Central memory CD4-positive, alpha-beta T cell (primary cell): Measurements from ENCODE around the gene ZNF700.
"Not testable (repeated sequence)": the region's sequence is repeated elsewhere in the genome, so short reads cannot be mapped to it uniquely, and the experiment has no call there.

Experiments used
- DNase-seq: peaks from one replicate; pipeline ENCODE4 v3.0.0; 2022

Gene ZNF700

GRCh38 chr19:11941361-11941887 is 16.5 kb downstream of the ZNF700 start:
- DNase-seq, result not testable (repeated sequence)

- no peak for DNase-seq
Observed at GRCh38 chr19:11942008-11942842, 17.3 kb downstream of the ZNF700 start.

DNA sequence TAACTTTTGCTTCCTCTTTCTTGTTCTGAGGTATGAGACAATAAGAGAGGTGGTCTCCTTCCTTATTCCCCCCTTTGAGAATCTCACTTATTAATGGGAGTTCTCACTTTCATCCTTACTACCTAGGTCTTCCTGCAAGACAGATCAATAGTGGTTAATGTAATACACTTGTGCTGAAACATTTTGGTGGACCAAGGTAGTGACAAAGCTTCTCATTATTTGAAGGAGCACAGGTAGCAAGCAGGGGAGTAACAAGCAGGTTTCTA is 17.9 kb downstream of the ZNF700 start:
- DNase-seq, result no peak

GRCh38 chr19:11944656-11945055 is 19.7 kb downstream of the ZNF700 start:
- no peak for DNase-seq

GRCh38 chr19:11948646-11949045 is 23.7 kb downstream of the ZNF700 start:
- no peak for DNase-seq

DNA sequence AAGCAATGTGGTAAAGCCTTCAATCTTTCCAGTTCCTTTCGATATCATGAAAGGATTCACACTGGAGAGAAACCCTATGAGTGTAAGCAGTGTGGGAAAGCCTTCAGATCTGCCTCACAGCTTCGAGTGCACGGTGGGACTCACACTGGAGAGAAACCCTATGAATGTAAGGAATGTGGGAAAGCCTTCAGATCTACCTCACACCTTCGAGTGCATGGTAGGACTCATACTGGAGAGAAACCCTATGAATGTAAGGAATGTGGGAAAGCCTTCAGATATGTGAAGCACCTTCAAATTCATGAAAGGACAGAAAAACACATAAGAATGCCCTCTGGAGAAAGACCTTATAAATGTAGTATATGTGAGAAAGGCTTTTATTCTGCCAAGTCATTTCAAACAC is 24.3 kb downstream of the ZNF700 start:
- DNase-seq, result no peak

- not testable (repeated sequence) for DNase-seq
Observed at GRCh38 chr19:11949614-11950080, 24.7 kb downstream of the ZNF700 start.

DNA sequence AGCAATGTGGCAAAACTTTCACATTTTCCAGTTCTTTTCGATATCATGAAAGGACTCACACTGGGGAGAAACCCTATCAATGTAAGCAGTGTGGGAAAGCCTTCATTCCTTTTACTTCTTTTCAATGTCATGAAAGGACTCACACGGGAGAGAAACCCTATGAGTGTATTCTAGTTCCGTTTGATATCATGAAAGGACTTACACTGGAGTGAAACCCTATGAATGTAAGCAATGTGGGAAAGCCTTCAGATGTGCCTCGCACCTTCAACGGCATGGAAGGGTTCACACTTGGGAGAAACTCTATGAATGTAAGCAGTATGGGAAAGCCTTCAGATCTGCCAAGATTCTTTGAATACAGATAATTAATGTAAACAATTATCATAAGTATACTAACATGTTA is 25.4 kb downstream of the ZNF700 start:
- DNase-seq, result no peak

- DNase-seq, result peak; percentile 62
Observed at GRCh38 chr19:11963566-11964355, 38.9 kb downstream of the ZNF700 start.

- DNase-seq, result no peak
Observed at GRCh38 chr19:11964496-11964857, 39.6 kb downstream of the ZNF700 start.

- peak; percentile 83 for DNase-seq
Observed at GRCh38 chr19:11964858-11965645, 40.1 kb downstream of the ZNF700 start, which contains the start of gene ZNF763. Gene ZNF763, plus strand, starts transcription at chr19:11965040. Its CDS starts 169 bp downstream, at chr19:11965209.

DNA sequence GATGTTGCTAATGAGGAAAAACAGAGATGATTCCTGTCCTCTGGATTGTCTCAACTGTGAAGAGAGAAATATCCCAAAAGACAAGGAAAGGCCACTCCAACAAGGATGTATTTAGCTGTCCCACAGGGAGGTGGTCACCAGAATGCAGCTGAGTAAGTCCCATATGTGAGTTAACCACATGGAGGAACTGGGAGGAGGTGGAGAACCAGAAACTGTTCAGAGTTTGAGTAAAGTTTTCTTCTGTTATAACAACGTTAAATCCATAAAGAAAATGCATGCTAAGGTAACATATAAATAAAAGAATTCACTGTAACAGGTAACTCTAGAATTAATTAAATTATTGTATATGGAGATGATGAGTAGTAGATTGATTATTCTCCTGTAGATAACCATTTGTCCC is 45.3 kb downstream of the ZNF700 start:
- DNase-seq, result no peak

DNA sequence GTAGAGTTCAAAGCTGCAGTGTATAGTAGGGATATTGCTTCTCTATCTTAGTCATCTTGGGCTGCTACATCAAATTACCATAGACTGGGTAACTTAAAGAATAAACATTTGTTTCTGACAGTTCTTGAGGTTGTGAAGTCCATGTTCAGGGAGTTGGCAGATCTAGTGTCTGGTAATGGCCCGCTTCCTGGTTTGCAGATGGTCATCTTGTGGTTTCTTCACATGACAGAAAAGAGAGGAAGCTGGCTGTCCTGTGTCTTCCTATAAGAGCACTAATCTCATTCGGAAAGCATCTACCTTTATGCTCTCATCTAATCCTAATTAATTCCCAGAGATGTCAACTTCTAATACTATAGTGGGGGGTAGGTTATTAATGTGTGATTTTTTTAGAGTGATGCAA is 46.1 kb downstream of the ZNF700 start:
- DNase-seq, result no peak

GRCh38 chr19:11973019-11973810 is 48.3 kb downstream of the ZNF700 start:
- no peak for DNase-seq

DNA sequence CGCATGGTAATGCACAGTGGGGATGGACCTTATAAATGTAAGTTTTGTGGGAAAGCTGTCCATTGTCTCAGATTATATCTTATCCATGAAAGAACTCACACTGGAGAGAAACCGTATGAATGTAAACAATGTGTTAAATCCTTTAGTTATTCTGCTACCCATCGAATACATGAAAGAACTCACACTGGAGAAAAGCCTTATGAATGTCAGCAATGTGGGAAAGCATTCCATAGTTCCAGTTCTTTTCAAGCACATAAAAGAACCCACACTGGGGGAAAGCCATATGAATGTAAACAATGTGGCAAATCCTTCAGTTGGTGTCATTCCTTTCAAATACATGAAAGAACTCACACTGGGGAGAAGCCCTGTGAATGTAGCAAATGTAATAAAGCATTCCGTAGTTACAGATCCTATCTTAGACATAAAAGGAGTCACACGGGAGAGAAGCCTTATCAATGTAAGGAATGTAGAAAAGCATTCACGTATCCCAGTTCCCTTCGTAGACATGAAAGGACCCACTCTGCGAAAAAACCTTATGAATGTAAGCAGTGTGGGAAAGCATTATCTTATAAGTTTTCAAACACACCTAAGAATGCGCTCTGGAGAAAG is 53.7 kb downstream of the ZNF700 start:
- no peak for DNase-seq

DNA sequence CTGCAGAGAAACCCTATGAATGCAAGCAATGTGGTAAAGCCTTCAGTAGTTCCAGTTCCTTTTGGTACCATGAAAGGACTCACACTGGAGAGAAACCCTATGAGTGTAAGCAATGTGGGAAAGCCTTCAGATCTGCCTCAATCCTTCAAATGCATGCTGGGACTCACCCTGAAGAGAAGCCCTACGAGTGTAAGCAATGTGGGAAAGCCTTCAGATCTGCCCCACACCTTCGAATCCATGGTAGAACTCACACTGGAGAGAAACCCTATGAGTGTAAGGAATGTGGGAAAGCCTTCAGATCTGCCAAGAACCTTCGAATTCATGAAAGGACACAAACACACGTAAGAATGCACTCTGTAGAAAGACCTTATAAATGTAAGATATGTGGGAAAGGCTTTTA is 54.6 kb downstream of the ZNF700 start:
- no peak for DNase-seq

GRCh38 chr19:11982526-11982925 is 57.6 kb downstream of the ZNF700 start:
- DNase-seq, result no peak

DNA sequence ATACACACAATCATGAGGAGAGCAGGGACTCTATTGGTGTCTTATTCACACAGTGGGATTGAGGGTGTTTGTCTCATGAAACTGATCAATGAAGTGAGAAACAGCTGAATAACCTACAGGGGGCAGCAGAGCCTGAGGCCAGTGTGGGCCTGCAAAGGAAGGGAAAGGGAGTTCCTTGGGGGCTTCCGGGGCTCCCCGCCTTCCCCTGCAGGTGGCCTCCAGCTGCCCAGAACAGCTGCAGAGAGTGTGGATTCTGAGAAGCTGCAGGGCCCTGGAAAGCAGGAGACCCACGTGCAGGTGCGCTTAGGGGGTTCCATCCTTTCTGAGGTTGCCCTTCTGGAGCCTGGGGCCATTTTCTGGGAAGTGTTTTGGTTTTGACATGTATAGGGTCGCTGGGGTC is 60.1 kb downstream of the ZNF700 start:
- no peak for DNase-seq

- DNase-seq, result no peak
Observed at GRCh38 chr19:11986754-11987153, 61.8 kb downstream of the ZNF700 start.

- peak; percentile 81 for DNase-seq
Observed at GRCh38 chr19:11987405-11988281, 62.7 kb downstream of the ZNF700 start.

GRCh38 chr19:11989112-11989456 is 64.2 kb downstream of the ZNF700 start:
- DNase-seq, result no peak
